ENCODE data around the gene UBE2QL1. TPM values are rescaled to one million over a fixed set of nuclear protein-coding genes. Genes with fewer than 3 reads are reported as not detected.

The UBE2QL1 gene
- total RNA-seq, 4 donors from 2014 or later, result 0.22 to 1.0 (median 0.50) TPM

DNA sequence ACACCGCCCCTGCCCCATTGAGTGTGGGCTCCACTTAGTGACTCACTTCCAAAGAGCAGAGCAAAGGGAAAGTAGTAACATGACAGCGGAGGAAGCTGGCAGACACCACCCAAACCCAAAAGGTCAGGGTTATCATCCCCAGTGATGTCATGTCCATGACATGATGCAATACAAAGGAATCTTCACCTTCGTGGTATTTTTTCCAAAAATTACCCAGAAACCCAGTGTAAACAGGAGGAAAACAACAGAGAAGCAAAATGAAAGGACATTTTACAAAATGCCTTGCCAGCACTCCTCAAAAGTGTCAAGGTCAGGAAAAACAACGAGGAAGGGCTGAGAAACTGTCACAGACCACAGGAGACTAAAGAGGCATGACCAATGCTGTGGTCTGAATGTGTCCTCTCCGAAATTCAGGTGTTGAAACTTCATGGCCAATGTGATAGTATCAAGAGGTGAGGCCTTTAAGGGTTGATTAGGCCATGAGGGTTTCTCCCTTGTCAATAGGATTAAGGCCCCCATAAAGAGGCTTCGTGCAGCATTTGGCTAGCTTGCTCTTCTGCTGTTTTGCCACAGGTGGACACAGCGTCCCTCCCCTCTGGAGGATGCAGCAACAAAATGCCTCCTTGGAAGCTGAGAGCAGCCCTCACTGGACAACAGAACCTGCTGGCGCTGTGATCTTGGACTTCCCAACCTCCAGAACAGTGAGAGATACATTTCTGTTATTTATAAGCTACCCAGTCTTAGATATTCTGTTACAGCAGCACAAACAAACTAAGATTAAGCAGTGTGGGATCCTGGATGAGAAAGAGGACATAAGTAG, 39.8 kb upstream of the UBE2QL1 start:
- Histone ChIP-seq H3K4me1 (peaks cover 0 to 4% (median 0%) of the 10 kb centered on the region in 4 donors), H3K36me3 (no peaks in the 10 kb centered on the region), H3K9me3 (no peaks in the 10 kb centered on the region), H3K27ac (no peak overlapping the region), H3K4me3 (no peak overlapping the region), H3K27me3 (no peaks in the 10 kb centered on the region)
- no peak for DNase-seq (ENCODE audit: low spot score in 2 of 2)
- TF ChIP-seq EP300 (IDR thresholded peaks at IDR 0.05) (no peak), POLR2A (IDR thresholded peaks at IDR 0.05) (no peak)
- TF ChIP-seq, protein P1, sequence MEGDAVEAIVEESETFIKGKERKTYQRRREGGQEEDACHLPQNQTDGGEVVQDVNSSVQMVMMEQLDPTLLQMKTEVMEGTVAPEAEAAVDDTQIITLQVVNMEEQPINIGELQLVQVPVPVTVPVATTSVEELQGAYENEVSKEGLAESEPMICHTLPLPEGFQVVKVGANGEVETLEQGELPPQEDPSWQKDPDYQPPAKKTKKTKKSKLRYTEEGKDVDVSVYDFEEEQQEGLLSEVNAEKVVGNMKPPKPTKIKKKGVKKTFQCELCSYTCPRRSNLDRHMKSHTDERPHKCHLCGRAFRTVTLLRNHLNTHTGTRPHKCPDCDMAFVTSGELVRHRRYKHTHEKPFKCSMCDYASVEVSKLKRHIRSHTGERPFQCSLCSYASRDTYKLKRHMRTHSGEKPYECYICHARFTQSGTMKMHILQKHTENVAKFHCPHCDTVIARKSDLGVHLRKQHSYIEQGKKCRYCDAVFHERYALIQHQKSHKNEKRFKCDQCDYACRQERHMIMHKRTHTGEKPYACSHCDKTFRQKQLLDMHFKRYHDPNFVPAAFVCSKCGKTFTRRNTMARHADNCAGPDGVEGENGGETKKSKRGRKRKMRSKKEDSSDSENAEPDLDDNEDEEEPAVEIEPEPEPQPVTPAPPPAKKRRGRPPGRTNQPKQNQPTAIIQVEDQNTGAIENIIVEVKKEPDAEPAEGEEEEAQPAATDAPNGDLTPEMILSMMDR (IDR thresholded peaks at IDR 0.05), result no peak
- 73 to 80% methylated on average over 8 of the region's 8 CpGs for WGBS, 2 donors

DNA sequence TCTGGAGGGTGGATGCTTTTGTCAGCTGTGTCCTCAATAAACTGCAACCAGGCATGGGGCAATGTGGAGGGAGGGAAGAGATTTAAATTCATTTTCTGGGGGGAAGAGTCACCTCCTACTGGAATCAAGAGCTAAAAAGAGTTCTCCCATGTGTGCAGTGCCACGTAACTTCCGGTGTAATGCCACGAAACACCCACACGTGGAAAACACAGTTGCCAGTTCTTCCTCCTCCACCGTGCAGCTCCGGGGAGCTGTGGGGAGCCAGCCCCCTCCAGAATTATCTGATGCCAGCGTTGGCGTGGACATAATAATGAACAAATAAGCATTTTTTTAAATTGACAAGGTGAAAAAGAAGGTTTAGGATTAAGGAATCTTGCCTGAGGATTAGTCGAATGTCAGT, 38.2 kb upstream of the UBE2QL1 start:
- peaks cover 0 to 4% (median 0%) of the 10 kb centered on the region in 4 donors for H3K4me1 ChIP-seq
- no peak overlapping the region for H3K27ac ChIP-seq
- H3K4me3 ChIP-seq, result no peak overlapping the region
- H3K9me3 ChIP-seq, result no peaks in the 10 kb centered on the region
- H3K36me3 ChIP-seq, result no peaks in the 10 kb centered on the region
- 78% methylated on average over 9 of the region's 9 CpGs for WGBS, 2 donors
- no peak for DNase-seq (ENCODE audit: low spot score in 2 of 2)
- H3K27me3 ChIP-seq, result no peaks in the 10 kb centered on the region
- no peak for TF ChIP-seq EP300 (IDR thresholded peaks at IDR 0.05)

DNA sequence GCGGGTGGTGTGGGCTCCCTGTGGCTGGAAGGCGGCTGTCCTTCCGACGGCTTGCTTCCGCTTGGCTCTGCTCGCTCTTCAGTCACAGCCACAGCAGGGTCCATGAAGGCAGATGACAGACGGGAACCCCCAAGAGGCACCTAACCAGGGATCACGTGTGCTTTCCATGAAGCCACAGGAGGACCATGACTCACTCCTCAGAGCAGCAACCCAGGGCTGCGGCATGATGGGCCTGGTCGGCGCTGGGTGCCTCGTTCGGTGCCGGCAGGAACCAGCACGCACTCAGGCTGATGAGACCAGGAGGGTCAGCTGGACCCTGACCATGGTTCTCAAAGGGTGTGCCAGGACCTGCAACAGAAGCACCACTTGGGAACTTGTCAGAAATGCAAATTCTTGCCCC, 37.5 kb upstream of the UBE2QL1 start:
- no peaks in the 10 kb centered on the region for H3K36me3 ChIP-seq
- no peaks in the 10 kb centered on the region for H3K27me3 ChIP-seq
- no peak for DNase-seq (ENCODE audit: low spot score in 2 of 2)
- peaks cover 0 to 4% (median 0%) of the 10 kb centered on the region in 4 donors for H3K4me1 ChIP-seq
- TF ChIP-seq, protein P1 (IDR thresholded peaks at IDR 0.05), result no peak
- TF ChIP-seq EP300 (IDR thresholded peaks at IDR 0.05) (no peak), POLR2A (IDR thresholded peaks at IDR 0.05) (no peak)
- no peaks in the 10 kb centered on the region for H3K9me3 ChIP-seq
- no peak overlapping the region for H3K4me3 ChIP-seq
- WGBS, 2 donors, result 90 to 91% methylated on average over 15 of the region's 15 CpGs
- no peak overlapping the region for H3K27ac ChIP-seq

DNA sequence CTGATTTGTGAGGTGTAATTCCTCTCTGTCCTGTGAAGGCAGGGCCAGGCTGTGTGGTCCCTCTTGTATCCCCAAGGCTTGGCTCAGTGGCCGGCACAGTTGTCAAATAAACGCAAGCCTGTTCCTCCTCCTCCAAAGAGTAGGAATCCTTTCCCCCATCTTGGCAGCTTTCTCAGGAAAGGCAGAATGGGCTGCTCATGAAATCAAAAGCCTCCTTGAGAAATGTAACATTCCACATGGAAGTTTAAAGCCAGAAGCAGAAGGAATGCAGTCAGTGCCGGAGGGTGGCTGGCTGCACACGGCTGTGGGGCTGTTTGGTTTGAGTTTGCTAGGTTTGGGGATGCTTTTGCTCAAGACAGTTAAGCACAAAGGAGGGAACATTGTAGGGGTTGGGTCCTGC, 35.8 kb upstream of the UBE2QL1 start:
- Histone ChIP-seq H3K4me3 (no peak overlapping the region), H3K27ac (no peak overlapping the region), H3K4me1 (peaks cover 0 to 4% (median 0%) of the 10 kb centered on the region in 4 donors), H3K9me3 (no peaks in the 10 kb centered on the region), H3K36me3 (no peaks in the 10 kb centered on the region), H3K27me3 (no peaks in the 10 kb centered on the region)
- WGBS, 2 donors, result 23 to 27% methylated on average over 4 of the region's 4 CpGs
- no peak for DNase-seq (ENCODE audit: low spot score in 2 of 2)
- TF ChIP-seq POLR2A (IDR thresholded peaks at IDR 0.05), result no peak
- TF ChIP-seq EP300 (IDR thresholded peaks at IDR 0.05), result no peak
- TF ChIP-seq, protein P1 (IDR thresholded peaks at IDR 0.05), result no peak

DNA sequence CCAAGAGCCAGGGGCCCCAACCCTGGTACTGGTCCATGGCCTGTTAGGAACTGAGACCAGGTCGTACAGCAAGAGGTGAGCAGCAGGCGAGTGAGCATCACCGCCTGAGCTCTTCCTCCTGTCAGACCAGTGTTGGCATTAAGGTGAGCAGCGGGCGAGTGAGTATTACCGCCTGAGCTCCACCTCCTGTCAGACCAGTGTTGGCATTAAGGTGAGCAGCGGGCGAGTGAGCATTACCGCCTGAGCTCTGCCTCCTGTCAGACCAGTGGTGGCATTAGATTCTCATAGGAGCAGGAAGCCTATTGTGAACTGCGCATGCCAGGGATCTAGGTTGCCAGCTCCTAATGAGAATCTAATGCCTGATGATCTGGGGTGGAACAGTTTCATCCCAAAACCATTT, 31.0 kb upstream of the UBE2QL1 start:
- Histone ChIP-seq H3K27me3 (no peaks in the 10 kb centered on the region), H3K9me3 (no peaks in the 10 kb centered on the region), H3K4me3 (no peak overlapping the region), H3K36me3 (no peaks in the 10 kb centered on the region), H3K4me1 (peaks cover 0 to 14% (median 0%) of the 10 kb centered on the region in 4 donors), H3K27ac (no peak overlapping the region)
- no peak for DNase-seq (ENCODE audit: low spot score in 2 of 2)
- TF ChIP-seq POLR2A (IDR thresholded peaks at IDR 0.05) (no peak), EP300 (IDR thresholded peaks at IDR 0.05) (no peak)
- TF ChIP-seq, protein P1 (IDR thresholded peaks at IDR 0.05), result no peak
- WGBS, 2 donors, result 97 to 100% methylated on average over 10 of the region's 10 CpGs

All from tibial nerve (tissue), 4 donors.